HG03097 (cell line): ENCODE results near the gene NTRK3.
"Not testable (repeated sequence)": the region's sequence is repeated elsewhere in the genome, so short reads cannot be mapped to it uniquely, and the experiment has no call there.

Experiments used
- ATAC-seq: cut with Tn5 transposase; IDR thresholded peaks from one replicate; pipeline ENCODE4 v1.9.1; 2021; ENCODE audit not compliant: unreplicated experiment, low FRiP score

Gene NTRK3

DNA sequence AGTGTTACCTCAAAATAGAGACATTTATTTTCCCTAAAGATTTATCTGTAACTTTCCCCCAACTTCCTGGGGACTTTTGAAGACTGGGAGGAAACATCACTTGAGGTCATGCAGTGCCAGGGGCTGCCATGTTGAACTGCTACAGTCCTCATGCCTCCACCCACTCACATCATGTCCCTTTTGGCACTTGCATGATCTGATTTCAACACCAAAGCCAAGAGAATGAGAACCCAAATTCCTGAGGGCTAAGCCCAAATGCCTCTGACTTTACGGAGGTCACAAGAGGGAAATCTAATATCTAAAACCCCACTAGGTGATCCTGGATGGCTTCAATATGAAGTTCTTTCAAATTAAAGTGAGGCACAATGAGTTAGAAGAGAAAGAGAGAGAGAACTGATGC lies 213.1 kb downstream of the NTRK3 start:
- no peak for ATAC-seq

DNA sequence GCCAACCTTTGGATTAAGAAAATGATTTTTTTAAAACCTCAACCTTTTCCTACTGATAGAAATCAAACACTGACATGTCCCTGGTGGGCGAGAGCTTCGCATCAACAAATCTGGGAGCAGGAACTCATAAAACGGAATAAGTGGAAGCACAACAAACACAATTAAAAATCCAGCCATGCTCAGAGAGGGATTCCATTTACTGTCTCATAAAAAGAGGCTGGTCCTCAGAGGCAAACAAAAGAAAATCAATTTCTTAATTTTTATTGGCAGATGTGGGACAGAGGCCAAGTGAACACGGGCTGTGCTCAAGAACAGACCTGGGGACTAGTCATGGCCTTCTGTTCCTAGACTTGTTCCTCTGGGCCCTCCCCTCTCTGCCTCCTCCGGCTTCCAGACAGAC lies 214.5 kb downstream of the NTRK3 start:
- ATAC-seq = no peak

DNA sequence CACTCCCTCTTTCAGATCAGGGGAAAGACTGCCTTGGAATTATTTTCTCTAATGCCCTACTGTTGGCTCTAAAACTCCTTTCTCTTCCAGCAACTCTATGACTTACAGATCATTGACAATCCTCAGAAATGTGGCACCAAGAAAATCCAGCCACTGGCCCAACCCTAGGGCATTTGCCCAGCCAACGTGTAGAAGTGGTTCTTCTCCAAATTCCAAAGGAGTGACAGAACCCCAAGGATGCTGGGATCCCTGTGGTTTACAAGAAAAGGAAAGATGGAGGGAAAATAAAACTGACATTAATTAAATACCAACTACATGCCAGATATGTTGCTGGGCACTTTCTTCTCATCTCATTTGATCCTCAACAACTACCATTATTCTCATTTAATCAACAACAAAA lies 216.0 kb downstream of the NTRK3 start:
- no peak for ATAC-seq

DNA sequence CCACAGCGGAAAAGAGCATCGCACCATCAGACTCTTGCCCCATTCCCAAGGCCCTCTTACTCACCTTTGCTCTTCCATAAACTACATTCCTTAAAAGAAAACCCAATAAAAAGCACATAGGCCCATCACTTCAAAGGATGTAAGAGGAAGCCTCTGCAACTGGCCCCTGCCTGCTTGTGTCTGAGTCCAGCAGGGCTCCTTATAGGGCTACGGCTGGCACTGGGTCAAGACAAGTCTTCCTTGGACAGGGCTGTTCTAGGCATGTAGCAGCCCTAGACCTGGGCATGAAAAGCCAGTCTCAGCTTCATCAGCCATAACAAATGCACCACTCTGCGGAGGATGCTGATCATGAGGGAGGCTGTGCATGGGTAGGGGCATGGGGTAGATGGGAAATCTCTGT lies 218.3 kb downstream of the NTRK3 start:
- ATAC-seq = no peak

DNA sequence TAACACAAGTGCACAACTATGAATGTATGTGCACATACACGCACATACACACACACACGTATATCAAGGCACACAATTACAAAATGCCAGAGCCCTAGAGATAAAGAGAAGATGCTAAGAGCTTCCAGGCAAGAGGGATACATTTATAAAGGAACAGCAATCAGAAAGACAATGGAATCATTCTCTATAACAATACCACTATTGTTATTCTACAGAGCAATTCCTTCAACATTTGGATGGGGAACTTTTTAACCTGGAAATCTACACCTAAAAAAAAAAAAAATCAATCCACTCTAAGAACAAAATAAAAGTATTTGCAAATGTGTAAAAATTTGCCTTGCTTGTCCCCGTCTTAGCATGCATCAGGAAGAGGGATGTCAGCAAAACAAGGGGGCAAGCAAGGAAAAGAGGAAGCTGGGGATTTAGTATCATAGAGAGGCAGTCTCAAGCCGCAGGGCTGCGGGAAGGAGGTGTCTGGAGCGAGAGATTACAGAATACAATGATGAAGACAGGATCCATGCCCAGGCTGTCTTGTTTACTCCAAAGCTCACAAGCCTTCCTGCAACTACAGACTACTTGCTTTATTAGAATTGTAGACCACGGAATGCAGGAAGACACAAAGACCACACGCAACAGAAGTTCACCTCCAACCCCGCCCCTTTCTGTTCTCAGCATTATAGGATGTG lies 220.2 kb downstream of the NTRK3 start:
- ATAC-seq = no peak

DNA sequence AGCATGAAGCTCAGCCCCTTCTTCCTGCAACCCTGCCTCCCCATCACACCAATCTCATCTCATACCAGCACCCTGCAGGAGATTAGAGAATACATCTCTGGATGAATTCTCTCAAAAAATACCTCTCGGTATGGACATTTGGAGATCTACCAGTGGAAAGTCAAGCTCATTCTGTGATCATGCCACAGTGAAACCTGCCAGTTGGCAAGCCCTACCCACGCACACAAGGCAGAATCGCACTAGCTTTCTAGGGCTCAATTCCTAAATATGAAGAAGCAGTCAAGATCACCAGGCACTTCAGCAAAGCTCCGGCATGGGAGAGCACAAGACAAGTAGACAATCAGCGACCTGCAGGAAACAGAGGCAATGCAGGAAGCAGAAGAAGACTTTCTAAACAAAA lies 221.2 kb downstream of the NTRK3 start:
- ATAC-seq = no peak

DNA sequence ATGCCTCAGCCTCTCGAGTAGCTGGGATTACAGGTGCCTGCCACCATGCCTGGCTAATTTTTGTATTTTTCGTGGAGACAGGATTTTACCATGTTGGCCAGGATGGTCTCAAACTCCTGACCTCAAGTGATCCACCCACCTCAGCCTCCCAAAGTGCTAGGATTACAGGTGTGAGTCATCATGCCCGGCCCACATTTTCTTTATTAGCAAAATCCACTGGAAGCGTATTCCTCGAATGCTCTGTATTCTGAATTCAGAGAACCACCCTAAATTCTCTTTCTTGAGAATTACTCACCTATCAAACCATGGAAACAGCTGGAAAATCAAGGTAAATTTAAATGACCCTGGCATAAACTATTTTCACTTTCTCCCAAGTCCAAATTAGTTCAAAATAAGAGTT lies 223.1 kb downstream of the NTRK3 start:
- ATAC-seq = not testable (repeated sequence)

DNA sequence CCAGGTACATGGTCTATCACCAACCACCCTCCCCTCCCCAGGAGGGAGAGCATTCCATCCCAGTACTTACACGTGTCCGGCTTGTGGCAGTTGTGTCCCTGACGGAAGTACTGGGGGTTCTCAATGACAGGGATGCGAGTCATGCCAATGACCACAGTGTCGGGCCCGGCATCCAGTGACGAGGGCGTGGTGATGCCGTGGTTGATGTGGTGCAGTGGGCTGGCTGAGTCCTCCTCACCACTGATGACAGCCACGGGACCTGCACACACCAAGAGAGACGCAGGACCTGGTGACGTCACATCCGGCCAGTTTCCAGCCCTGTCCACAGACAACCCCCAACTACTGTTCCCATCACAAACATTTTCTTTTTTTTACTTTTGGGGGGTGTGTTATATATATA lies 223.8 kb downstream of the NTRK3 start:
- ATAC-seq = no peak

DNA sequence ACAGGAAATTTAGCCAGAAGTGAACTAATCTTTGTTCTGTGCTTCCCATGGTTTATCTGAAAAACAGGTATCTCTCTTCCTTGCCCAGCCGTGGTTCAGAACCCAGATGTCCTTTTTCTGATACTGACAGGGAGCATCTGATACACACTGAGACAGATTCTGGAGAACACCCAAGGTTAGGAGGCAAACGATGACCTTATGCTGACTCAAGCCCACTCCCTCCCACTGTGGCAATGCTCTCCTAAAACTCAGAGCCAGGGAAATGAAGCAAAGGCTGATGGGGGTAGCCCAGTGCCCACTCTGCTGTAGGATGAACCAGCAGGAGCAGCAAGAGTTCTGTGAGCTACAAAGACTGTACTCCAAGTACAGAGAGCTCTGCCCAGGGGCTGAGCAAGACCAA lies 225.1 kb downstream of the NTRK3 start:
- no peak for ATAC-seq

DNA sequence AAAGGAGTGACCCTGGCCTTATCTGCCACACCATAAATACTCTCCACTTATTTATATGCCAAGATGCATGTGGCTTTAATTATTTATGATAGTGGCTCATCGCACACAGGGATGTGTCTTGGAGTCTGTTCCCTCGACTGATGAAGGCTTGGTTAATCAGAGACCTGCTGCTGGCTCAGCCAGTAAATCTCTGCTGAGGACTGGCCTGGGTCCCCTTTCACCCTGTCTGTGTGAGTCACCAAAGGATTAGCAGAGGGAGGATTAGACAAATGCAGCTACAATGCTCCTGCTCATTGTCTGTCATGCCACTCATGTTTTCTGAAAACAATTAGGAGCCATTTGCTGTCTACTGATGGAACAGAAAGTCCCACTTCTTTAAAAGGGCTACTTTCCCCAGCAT lies 226.8 kb downstream of the NTRK3 start:
- ATAC-seq = no peak

DNA sequence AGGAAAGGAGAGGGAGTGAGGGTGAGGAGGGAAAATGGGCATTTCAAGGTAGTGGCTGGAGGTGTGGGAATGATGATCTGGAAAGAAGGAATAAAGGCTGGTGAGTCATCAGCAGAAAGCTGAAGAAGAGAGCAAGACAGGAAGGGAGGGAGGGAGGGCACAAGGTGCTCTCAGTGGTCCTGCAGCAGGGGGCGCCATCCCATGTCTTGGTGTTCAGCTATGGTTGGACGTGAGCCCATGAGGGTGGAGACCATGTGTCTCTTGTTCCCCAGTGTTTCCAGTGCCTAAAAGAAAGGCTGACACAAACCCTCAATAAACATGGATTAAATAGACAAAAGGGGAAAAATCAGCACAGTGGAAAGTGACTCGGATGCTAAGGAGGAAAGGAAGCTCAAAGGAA lies 228.5 kb downstream of the NTRK3 start:
- ATAC-seq = no peak

DNA sequence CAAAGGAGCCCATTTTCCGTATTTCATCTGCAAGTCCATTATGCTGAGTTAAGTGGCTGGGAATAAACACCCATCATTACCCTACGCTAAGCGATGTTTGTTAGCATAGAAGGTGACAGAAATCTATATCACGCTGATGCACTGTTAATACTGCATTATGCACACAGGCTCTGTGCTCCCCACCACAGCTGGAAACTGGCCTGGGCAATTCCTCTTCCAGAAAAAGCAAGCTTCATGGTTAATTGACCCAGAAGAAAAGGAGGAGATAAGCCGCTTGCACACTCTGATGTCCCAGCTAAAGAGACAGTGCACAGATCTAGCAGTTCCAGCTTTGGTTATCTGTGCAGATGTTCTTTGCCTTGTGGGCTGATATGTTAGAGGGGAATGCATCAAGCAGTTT lies 232.6 kb downstream of the NTRK3 start:
- no peak for ATAC-seq

DNA sequence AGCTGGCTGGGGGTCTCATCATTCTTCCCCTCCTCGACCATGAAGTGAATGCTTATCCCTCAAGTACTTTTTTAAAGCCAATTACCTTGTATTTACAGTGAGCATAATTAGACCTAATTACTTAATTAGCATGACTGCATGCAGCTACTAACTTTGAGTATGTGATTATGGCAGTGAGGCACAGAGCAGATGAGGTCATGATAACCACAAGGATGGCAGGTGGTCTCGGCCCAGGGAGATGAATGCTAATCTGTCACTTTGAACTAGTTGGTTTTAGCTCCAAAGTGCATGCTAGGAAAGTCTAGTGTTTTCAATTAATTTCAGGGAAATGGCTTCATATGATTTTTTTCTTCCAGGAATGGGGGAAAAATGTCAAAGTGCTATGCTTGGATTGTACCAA lies 233.8 kb downstream of the NTRK3 start:
- ATAC-seq = no peak

DNA sequence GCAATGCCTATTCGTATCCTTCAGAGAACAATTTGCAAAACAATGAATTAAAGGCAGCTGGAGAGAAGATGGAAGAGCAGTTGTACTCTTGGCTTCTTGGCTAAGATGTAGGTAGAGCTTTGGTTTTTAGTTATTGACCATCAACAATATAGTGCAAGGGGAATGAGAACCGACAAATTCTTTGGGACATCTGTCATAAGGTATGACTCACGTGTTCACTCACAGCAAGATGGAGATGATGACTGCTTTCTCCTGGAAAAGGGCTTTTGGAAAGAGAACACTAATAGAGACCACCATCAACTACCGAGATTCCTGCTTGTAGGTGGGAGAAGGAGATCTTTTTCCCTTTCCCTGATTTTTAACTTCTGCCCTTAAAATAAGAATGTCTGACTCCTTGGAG lies 234.9 kb downstream of the NTRK3 start:
- ATAC-seq = no peak

DNA sequence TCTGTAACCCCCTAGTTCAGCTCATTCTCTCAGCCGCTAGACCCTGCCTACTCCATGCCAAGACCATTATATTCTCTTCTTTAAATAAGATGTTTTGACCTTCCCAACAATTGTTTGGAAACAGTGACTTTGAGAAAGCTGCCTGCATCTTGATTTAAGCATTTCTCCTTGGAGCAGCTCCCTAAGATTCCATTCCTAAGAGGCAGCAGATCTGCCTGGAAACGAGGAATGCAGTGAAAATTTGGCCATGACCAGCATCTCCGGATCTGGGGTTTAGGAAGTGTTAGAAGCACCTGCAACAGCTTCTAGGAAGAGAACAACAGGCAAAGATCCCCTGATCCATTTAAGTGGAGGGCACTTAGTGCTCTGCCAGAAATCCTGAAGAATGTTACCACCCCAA lies 235.7 kb downstream of the NTRK3 start:
- ATAC-seq = no peak

DNA sequence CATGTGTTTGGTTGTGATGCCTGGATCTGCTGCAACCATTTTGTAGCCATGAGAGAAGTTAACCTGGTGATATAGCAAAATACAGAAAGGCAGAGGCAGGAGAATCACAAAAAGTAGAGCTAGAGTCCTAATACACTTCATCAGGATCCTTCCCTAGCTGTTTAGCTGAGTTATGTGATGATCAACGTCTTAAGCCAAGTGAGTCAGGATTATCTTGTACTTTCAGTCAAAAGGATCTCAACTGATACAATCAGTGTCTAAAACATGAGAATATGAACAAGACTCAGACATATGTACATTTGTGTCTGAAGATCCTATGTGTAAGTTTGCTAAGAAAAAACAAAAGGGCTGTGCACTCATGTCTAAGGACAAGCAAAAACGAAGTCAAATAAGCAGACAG lies 236.9 kb downstream of the NTRK3 start:
- no peak for ATAC-seq

DNA sequence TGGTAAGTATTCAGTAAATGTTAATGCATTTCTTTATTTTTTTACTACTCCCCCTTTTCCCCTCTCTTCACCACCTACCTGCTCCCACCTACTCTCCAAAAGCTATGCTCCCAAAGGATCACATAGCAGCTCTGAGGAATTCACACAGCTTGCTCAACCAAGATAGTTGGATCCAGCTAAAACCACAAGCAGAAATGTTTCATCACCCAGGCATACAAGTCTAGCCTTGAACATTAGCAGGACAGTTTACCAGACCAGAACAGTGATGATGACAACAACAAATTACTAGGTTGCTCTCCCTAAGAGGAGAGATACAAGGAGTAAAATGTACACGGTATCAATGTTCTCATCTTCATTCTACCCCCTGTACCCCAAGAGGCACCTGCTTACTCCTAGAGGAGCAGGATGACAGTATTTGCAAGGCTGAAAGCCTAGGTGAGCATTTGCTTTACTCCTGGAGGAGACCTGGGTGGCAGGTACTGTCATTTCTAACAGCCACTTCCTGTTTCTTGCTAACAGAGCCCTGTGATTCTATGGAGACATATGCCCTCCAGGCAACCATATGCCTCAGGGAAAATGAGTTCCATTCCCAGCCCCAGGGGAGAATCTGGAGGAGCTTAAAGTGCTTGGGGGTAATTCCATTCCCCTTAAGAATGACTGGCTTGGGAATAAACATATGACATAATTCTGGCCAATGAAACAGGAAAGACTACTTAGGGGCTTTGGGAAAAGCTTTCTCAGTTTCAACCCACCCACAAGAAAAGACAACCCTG lies 237.5 kb downstream of the NTRK3 start:
- ATAC-seq = no peak

DNA sequence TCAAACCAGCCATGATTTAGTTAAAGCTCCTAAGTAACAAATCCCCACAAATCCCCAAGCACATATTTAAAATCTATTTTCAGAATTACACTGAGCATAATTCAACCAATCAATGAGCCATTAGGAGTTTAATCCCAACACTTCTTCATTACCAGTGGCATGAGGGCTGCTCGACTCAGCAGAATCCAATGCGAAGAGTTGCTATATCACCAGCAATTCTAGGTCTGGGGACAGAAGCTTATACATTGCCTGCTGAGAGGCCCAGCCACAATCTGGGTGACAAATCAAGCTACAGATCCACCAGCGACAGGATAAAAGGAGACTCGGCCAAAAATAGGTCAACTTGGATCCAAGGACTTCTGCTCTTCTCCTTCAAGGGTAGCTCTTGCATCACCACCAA lies 238.8 kb downstream of the NTRK3 start:
- ATAC-seq = no peak

DNA sequence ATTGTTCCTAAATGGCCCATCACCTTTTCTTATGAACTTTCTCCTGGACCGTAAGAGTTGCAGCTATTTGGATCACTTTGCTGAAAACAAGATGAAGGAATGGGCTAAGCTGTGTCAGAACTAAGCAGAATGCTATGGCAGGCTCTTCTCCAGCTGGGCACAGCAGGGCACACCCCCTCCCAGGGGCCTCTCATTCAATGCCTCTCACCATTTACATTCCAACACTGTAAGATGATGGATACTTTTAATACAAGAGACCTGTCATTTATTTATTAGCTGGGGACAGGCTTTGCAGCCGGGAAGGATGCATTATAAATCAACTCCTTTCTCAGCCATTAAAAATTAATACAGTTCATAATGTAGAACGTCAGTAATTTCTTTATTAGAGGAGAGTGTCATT lies 240.1 kb downstream of the NTRK3 start:
- ATAC-seq = no peak

DNA sequence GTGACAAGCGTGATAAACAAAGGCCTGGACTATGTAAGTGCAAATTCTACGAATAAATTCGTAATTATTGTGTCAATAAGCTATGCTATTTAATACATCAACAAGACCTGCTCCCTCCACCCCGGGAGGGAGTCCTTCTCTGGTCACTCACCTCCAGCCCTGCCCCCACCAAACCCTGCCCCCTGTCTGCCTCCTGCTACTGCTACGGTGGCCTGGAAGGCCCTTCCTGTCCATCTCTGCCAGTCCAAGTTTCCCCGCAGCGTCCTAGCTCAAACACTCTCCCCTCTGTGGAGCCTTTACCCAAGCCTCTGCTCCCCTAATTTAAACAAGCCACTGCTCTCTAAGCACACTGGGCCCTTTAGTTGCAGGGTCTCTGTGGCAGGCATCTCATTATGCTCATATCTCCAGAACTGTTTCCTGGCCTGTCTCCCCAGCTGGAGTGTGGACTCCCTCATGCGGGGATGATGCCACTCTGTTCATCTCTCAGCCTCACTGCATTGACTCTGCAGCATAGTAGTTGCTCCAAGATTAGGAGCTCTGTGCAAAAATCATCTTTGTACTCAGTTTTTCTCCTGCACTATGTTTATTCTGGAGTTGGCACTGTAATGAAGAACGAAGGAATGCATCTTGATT lies 241.2 kb downstream of the NTRK3 start:
- no peak for ATAC-seq

DNA sequence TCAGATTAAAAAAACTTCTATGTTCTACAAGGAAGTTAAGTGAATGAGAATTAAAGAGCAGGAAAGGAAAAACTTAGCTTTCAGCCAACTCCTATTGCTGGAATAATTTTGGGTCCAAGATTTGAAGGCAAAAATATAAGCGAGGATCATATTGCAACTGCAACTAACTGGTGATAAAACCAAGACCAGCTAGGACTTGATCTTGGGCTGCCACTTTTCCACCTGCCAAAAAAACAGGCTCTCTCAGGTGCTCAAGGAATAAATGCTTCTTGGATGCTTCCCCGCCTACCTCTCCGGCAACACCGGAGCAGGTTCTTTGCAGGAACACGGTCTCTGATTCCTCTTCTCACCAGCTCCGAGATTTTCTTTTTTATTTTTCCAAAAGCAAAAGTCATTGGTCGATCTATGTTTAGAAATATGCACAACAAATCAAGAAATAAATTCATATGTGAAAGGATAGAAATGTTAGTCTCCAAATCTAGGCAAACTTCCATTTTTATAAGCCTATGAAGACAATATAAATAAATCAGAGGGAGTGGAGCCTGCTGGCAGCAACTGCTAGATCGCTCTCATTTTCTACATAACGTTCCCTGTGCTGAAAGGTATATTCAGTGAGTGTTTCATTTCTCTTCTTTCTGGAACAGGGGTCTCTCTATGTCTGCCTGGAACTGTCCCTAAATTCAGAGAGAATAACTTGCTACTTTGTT lies 241.9 kb downstream of the NTRK3 start:
- ATAC-seq = no peak
